Peyer's patch (tissue), 4 donors: Measurements from ENCODE around the gene UCKL1. TPM values are rescaled to one million over a fixed set of nuclear protein-coding genes. Genes with fewer than 3 reads are reported as not detected.

Source experiments
- DNase-seq, 3 donors: peaks; one replicate each; pipeline ENCODE4 v3.0.0-alpha.2; 2017 to 2019
- H3K27ac ChIP-seq, 4 donors: fragments of 200-600 bp; sonication (generic); one replicate each; pipeline ENCODE4 v1.5.1; 2016 to 2019
- H3K27me3 ChIP-seq, 2 donors: fragments of 200-600 bp; sonication (generic); one replicate each; pipeline ENCODE4 v1.5.1; 2019
- H3K36me3 ChIP-seq, 3 donors: fragments of 200-600 bp; sonication (generic); one replicate each; pipeline ENCODE4 v1.5.1; 2016 to 2019
- H3K4me1 ChIP-seq, 4 donors: fragments of 200-600 bp; sonication (generic); one replicate each; pipeline ENCODE4 v1.5.1; 2016 to 2019
- H3K4me3 ChIP-seq, 4 donors: fragments of 200-600 bp; sonication (generic); 1 replicate in 3 of 4; 2 replicates in 1 of 4; pipeline ENCODE4 v1.5.1; 2016 to 2019; ENCODE audit warnings: mild to moderate bottlenecking in 1 of 4
- H3K9me3 ChIP-seq, 4 donors: fragments of 200-600 bp; sonication (generic); one replicate each; pipeline ENCODE4 v1.5.1; 2016 to 2019; ENCODE audit warnings: mild to moderate bottlenecking in 1 of 4
- POLR2A ChIP-seq, 2 donors: fragments of 450-650 bp; IDR thresholded peaks; one replicate each; pipeline ENCODE4 v1.5.1; 2017; ENCODE audit warnings: antibody characterized with exemption in 2 of 2, mild to moderate bottlenecking in 2 of 2, moderate library complexity in 2 of 2
- total RNA-seq, 4 donors: library from RNA; depleted of rRNA; stranded (reverse); fragments of >200 nt; gene quantifications; one replicate each; pipeline ENCODE4 v1.1.0, GENCODE V29; 2016
- TF ChIP-seq, protein P1 (sequence below), 6 experiments: fragments of 450-650 bp in 4 of 6; fragments of 200-600 bp in 2 of 6; sonication (generic) in 1 of 6; IDR thresholded peaks; one replicate each; pipeline ENCODE4 v1.5.1; 2017 to 2019; ENCODE audit warnings: antibody characterized with exemption in 6 of 6, mild to moderate bottlenecking in 3 of 6, moderate library complexity in 1 of 6

UCKL1 gene
- total RNA-seq, 4 donors from 2014 or later: 70.4 to 189 (median 136) TPM

GRCh38 chr20:63944078-63944941 lies 11.9 kb downstream of the UCKL1 start:
- Histone ChIP-seq H3K27ac (peak overlapping the region in 1 of 4 donors; percentile 21), H3K4me1 (peaks cover 2 to 27% (median 14%) of the 10 kb centered on the region in 4 donors), H3K4me3 (no peak overlapping the region), H3K36me3 (peaks cover 0 to 67% (median 0%) of the 10 kb centered on the region in 3 donors), H3K9me3 (no peaks in the 10 kb centered on the region), H3K27me3 (no peaks in the 10 kb centered on the region)
- DNase-seq: no peak
- TF ChIP-seq POLR2A (IDR thresholded peaks at IDR 0.05): no peak
- TF ChIP-seq, protein P1, sequence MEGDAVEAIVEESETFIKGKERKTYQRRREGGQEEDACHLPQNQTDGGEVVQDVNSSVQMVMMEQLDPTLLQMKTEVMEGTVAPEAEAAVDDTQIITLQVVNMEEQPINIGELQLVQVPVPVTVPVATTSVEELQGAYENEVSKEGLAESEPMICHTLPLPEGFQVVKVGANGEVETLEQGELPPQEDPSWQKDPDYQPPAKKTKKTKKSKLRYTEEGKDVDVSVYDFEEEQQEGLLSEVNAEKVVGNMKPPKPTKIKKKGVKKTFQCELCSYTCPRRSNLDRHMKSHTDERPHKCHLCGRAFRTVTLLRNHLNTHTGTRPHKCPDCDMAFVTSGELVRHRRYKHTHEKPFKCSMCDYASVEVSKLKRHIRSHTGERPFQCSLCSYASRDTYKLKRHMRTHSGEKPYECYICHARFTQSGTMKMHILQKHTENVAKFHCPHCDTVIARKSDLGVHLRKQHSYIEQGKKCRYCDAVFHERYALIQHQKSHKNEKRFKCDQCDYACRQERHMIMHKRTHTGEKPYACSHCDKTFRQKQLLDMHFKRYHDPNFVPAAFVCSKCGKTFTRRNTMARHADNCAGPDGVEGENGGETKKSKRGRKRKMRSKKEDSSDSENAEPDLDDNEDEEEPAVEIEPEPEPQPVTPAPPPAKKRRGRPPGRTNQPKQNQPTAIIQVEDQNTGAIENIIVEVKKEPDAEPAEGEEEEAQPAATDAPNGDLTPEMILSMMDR (IDR thresholded peaks at IDR 0.05): no peak

GRCh38 chr20:63943808-63944077 lies 12.5 kb downstream of the UCKL1 start:
- Histone ChIP-seq H3K9me3 (no peaks in the 10 kb centered on the region), H3K27me3 (no peaks in the 10 kb centered on the region), H3K27ac (no peak overlapping the region), H3K4me1 (peaks cover 0 to 21% (median 12%) of the 10 kb centered on the region in 4 donors), H3K4me3 (no peak overlapping the region), H3K36me3 (peaks cover 0 to 72% (median 0%) of the 10 kb centered on the region in 3 donors)
- DNase-seq: no peak
- TF ChIP-seq POLR2A (IDR thresholded peaks at IDR 0.05): no peak
- TF ChIP-seq, protein P1 (IDR thresholded peaks at IDR 0.05): no peak

- TF ChIP-seq, protein P1 (IDR thresholded peaks at IDR 0.05): no peak
- no peak for TF ChIP-seq POLR2A (IDR thresholded peaks at IDR 0.05)
- Histone ChIP-seq H3K27ac (peak overlapping the region in 3 of 4 donors; percentile 34 to 88 (median 58)), H3K4me3 (no peak overlapping the region), H3K9me3 (no peaks in the 10 kb centered on the region), H3K27me3 (no peaks in the 10 kb centered on the region), H3K4me1 (peaks cover 0 to 16% (median 8%) of the 10 kb centered on the region in 4 donors), H3K36me3 (peaks cover 0 to 78% (median 0%) of the 10 kb centered on the region in 3 donors)
- peak in 1 of 3 donors; percentile 45 for DNase-seq
These were observed 13.0 kb downstream of the UCKL1 start for GRCh38 chr20:63942969-63943807.

- H3K4me1 ChIP-seq: peaks cover 0 to 8% (median 1%) of the 10 kb centered on the region in 4 donors
- DNase-seq: peak in 1 of 3 donors; percentile 71
- no peaks in the 10 kb centered on the region for H3K9me3 ChIP-seq
- no peak for TF ChIP-seq POLR2A (IDR thresholded peaks at IDR 0.05)
- TF ChIP-seq, protein P1 (IDR thresholded peaks at IDR 0.05): no peak
- no peak overlapping the region for H3K4me3 ChIP-seq
- H3K27me3 ChIP-seq: no peaks in the 10 kb centered on the region
- peak overlapping the region in 3 of 4 donors; percentile 34 to 88 (median 58) for H3K27ac ChIP-seq
- H3K36me3 ChIP-seq: peaks cover 0 to 81% (median 0%) of the 10 kb centered on the region in 3 donors
These were observed 13.8 kb downstream of the UCKL1 start for GRCh38 chr20:63942250-63942951.
